ENCODE data around the gene TIGD1.
"Not testable (repeated sequence)": the region's sequence is repeated elsewhere in the genome, so short reads cannot be mapped to it uniquely, and the experiment has no call there.

TIGD1 gene

GRCh38 chr2:232580648-232580981 is 30.3 kb upstream of the TIGD1 start:
- H3K27me3 ChIP-seq (ENCODE audit: control insufficient read depth, insufficient read depth, low read length): no peaks in the 10 kb centered on the region
- no peaks in the 10 kb centered on the region for H3K4me1 ChIP-seq (ENCODE audit: control insufficient read depth, insufficient read depth, low read length)
- no peak overlapping the region for H3K9ac ChIP-seq (ENCODE audit: low read length)
- H3K4me3 ChIP-seq (ENCODE audit: low read length): no peak overlapping the region
- no peak overlapping the region for H3K27ac ChIP-seq (ENCODE audit: low read depth, low read length)
- H3K36me3 ChIP-seq (ENCODE audit: control insufficient read depth, insufficient read depth, low read length): peaks cover 7% of the 10 kb centered on the region

- Histone ChIP-seq H3K4me1 (ENCODE audit: control insufficient read depth, insufficient read depth, low read length) (no peaks in the 10 kb centered on the region), H3K36me3 (ENCODE audit: control insufficient read depth, insufficient read depth, low read length) (peaks cover 6% of the 10 kb centered on the region), H3K4me3 (ENCODE audit: low read length) (no peak overlapping the region), H3K27ac (ENCODE audit: low read depth, low read length) (no peak overlapping the region), H3K9ac (ENCODE audit: low read length) (no peak overlapping the region), H3K27me3 (ENCODE audit: control insufficient read depth, insufficient read depth, low read length) (no peaks in the 10 kb centered on the region)
Observed at GRCh38 chr2:232578626-232579025, 28.3 kb upstream of the TIGD1 start.

- Histone ChIP-seq H3K36me3 (ENCODE audit: control insufficient read depth, insufficient read depth, low read length) (peaks cover 6% of the 10 kb centered on the region), H3K4me3 (ENCODE audit: low read length) (no peak overlapping the region), H3K4me1 (ENCODE audit: control insufficient read depth, insufficient read depth, low read length) (no peaks in the 10 kb centered on the region), H3K27ac (ENCODE audit: low read depth, low read length) (no peak overlapping the region), H3K27me3 (ENCODE audit: control insufficient read depth, insufficient read depth, low read length) (no peaks in the 10 kb centered on the region), H3K9ac (ENCODE audit: low read length) (no peak overlapping the region)
Observed at GRCh38 chr2:232577841-232578240, 27.5 kb upstream of the TIGD1 start.

GRCh38 chr2:232576995-232577394 is 26.6 kb upstream of the TIGD1 start:
- H3K36me3 ChIP-seq (ENCODE audit: control insufficient read depth, insufficient read depth, low read length): peaks cover 6% of the 10 kb centered on the region
- H3K27me3 ChIP-seq (ENCODE audit: control insufficient read depth, insufficient read depth, low read length): no peaks in the 10 kb centered on the region
- H3K4me3 ChIP-seq (ENCODE audit: low read length): no peak overlapping the region
- no peak overlapping the region for H3K9ac ChIP-seq (ENCODE audit: low read length)
- H3K4me1 ChIP-seq (ENCODE audit: control insufficient read depth, insufficient read depth, low read length): no peaks in the 10 kb centered on the region
- no peak overlapping the region for H3K27ac ChIP-seq (ENCODE audit: low read depth, low read length)

- H3K27ac ChIP-seq (ENCODE audit: low read depth, low read length): no peak overlapping the region
- no peaks in the 10 kb centered on the region for H3K4me1 ChIP-seq (ENCODE audit: control insufficient read depth, insufficient read depth, low read length)
- H3K36me3 ChIP-seq (ENCODE audit: control insufficient read depth, insufficient read depth, low read length): peaks cover 7% of the 10 kb centered on the region
- no peaks in the 10 kb centered on the region for H3K27me3 ChIP-seq (ENCODE audit: control insufficient read depth, insufficient read depth, low read length)
- no peak overlapping the region for H3K4me3 ChIP-seq (ENCODE audit: low read length)
- no peak overlapping the region for H3K9ac ChIP-seq (ENCODE audit: low read length)
Observed at GRCh38 chr2:232575404-232575746, 25.0 kb upstream of the TIGD1 start.

- Histone ChIP-seq H3K4me3 (ENCODE audit: low read length) (no peak overlapping the region), H3K4me1 (ENCODE audit: control insufficient read depth, insufficient read depth, low read length) (no peaks in the 10 kb centered on the region), H3K27me3 (ENCODE audit: control insufficient read depth, insufficient read depth, low read length) (no peaks in the 10 kb centered on the region), H3K9ac (ENCODE audit: low read length) (no peak overlapping the region), H3K27ac (ENCODE audit: low read depth, low read length) (no peak overlapping the region), H3K36me3 (ENCODE audit: control insufficient read depth, insufficient read depth, low read length) (peaks cover 7% of the 10 kb centered on the region)
Observed at GRCh38 chr2:232574674-232575403, 24.5 kb upstream of the TIGD1 start.

- H3K27ac ChIP-seq (ENCODE audit: low read depth, low read length): no peak overlapping the region
- H3K4me1 ChIP-seq (ENCODE audit: control insufficient read depth, insufficient read depth, low read length): no peaks in the 10 kb centered on the region
- H3K36me3 ChIP-seq (ENCODE audit: control insufficient read depth, insufficient read depth, low read length): peaks cover 15% of the 10 kb centered on the region
- H3K27me3 ChIP-seq (ENCODE audit: control insufficient read depth, insufficient read depth, low read length): no peaks in the 10 kb centered on the region
- no peak overlapping the region for H3K9ac ChIP-seq (ENCODE audit: low read length)
- H3K4me3 ChIP-seq (ENCODE audit: low read length): no peak overlapping the region
Observed at GRCh38 chr2:232573771-232574435, 23.5 kb upstream of the TIGD1 start.

GRCh38 chr2:232573042-232573441 is 22.7 kb upstream of the TIGD1 start:
- no peak overlapping the region for H3K4me3 ChIP-seq (ENCODE audit: low read length)
- no peaks in the 10 kb centered on the region for H3K27me3 ChIP-seq (ENCODE audit: control insufficient read depth, insufficient read depth, low read length)
- H3K27ac ChIP-seq (ENCODE audit: low read depth, low read length): no peak overlapping the region
- H3K9ac ChIP-seq (ENCODE audit: low read length): no peak overlapping the region
- H3K36me3 ChIP-seq (ENCODE audit: control insufficient read depth, insufficient read depth, low read length): peaks cover 22% of the 10 kb centered on the region
- H3K4me1 ChIP-seq (ENCODE audit: control insufficient read depth, insufficient read depth, low read length): no peaks in the 10 kb centered on the region

- Histone ChIP-seq H3K4me3 (ENCODE audit: low read length) (no peak overlapping the region), H3K9ac (ENCODE audit: low read length) (no peak overlapping the region), H3K36me3 (ENCODE audit: control insufficient read depth, insufficient read depth, low read length) (peaks cover 39% of the 10 kb centered on the region), H3K4me1 (ENCODE audit: control insufficient read depth, insufficient read depth, low read length) (no peaks in the 10 kb centered on the region), H3K27me3 (ENCODE audit: control insufficient read depth, insufficient read depth, low read length) (no peaks in the 10 kb centered on the region), H3K27ac (ENCODE audit: low read depth, low read length) (no peak overlapping the region)
Observed at GRCh38 chr2:232571026-232571474, 20.7 kb upstream of the TIGD1 start.

- H3K4me3 ChIP-seq (ENCODE audit: low read length); H3K9ac ChIP-seq (ENCODE audit: low read length); H3K27ac ChIP-seq (ENCODE audit: low read depth, low read length); H3K27me3 ChIP-seq (ENCODE audit: control insufficient read depth, insufficient read depth, low read length); H3K4me1 ChIP-seq (ENCODE audit: control insufficient read depth, insufficient read depth, low read length): not testable (repeated sequence)
- peaks cover 40% of the 10 kb centered on the region for H3K36me3 ChIP-seq (ENCODE audit: control insufficient read depth, insufficient read depth, low read length)
Observed at GRCh38 chr2:232570481-232570880, 20.1 kb upstream of the TIGD1 start.

- Histone ChIP-seq H3K4me1 (ENCODE audit: control insufficient read depth, insufficient read depth, low read length) (no peaks in the 10 kb centered on the region), H3K4me3 (ENCODE audit: low read length) (no peak overlapping the region), H3K9ac (ENCODE audit: low read length) (no peak overlapping the region), H3K36me3 (ENCODE audit: control insufficient read depth, insufficient read depth, low read length) (peaks cover 40% of the 10 kb centered on the region), H3K27ac (ENCODE audit: low read depth, low read length) (no peak overlapping the region), H3K27me3 (ENCODE audit: control insufficient read depth, insufficient read depth, low read length) (no peaks in the 10 kb centered on the region)
Observed at GRCh38 chr2:232569541-232569940, 19.2 kb upstream of the TIGD1 start.

- Histone ChIP-seq H3K36me3 (ENCODE audit: control insufficient read depth, insufficient read depth, low read length) (peaks cover 37% of the 10 kb centered on the region), H3K4me3 (ENCODE audit: low read length) (no peak overlapping the region)
Observed at GRCh38 chr2:232568161-232568560, 17.8 kb upstream of the TIGD1 start.

GRCh38 chr2:232567721-232568120 is 17.4 kb upstream of the TIGD1 start:
- Histone ChIP-seq H3K36me3 (ENCODE audit: control insufficient read depth, insufficient read depth, low read length) (peaks cover 37% of the 10 kb centered on the region), H3K27ac (ENCODE audit: low read depth, low read length) (no peak overlapping the region), H3K4me3 (ENCODE audit: low read length) (no peak overlapping the region), H3K27me3 (ENCODE audit: control insufficient read depth, insufficient read depth, low read length) (no peaks in the 10 kb centered on the region), H3K4me1 (ENCODE audit: control insufficient read depth, insufficient read depth, low read length) (no peaks in the 10 kb centered on the region), H3K9ac (ENCODE audit: low read length) (no peak overlapping the region)

More at GRCh38 chr2:232568161-232568560, 17.8 kb upstream of the TIGD1 start:
- Histone ChIP-seq H3K9ac (ENCODE audit: low read length) (no peak overlapping the region), H3K27me3 (ENCODE audit: control insufficient read depth, insufficient read depth, low read length) (no peaks in the 10 kb centered on the region), H3K4me1 (ENCODE audit: control insufficient read depth, insufficient read depth, low read length) (no peaks in the 10 kb centered on the region), H3K27ac (ENCODE audit: low read depth, low read length) (no peak overlapping the region)
